DND-41 (cell line): ENCODE data around the gene SLC48A1.

Experiments
- ATAC-seq: fragments of 200-7000 bp; cut with Tn5 transposase; 3 replicates; pipeline ENCODE4 v1.9.1; 2021; ENCODE audit warnings: low read depth; ENCODE audit not compliant: insufficient read depth
- DNase-seq: peaks from one replicate; pipeline ENCODE4 v3.0.0-alpha.2; 2020
- H2AFZ ChIP-seq: 2 replicates; pipeline ENCODE4 v1.6.0; 2012; ENCODE audit warnings: low read depth, low read length
- H3K27ac ChIP-seq: 2 replicates; pipeline ENCODE4 v1.5.1; 2012; ENCODE audit warnings: low read length, inconsistent platforms
- H3K27me3 ChIP-seq: fragments of 200-600 bp; sonication (generic); 2 replicates; pipeline ENCODE4 v1.6.0; 2012; ENCODE audit warnings: low read length, mild to moderate bottlenecking, inconsistent platforms; ENCODE audit not compliant: insufficient read depth, poor library complexity
- H3K36me3 ChIP-seq: 2 replicates; pipeline ENCODE4 v1.5.1; 2012; ENCODE audit warnings: low read length, inconsistent platforms; ENCODE audit not compliant: insufficient read depth
- H3K4me1 ChIP-seq: 2 replicates; pipeline ENCODE4 v1.5.1; 2012; ENCODE audit warnings: mild to moderate bottlenecking, low read length; ENCODE audit not compliant: insufficient read depth
- H3K4me2 ChIP-seq: 2 replicates; pipeline ENCODE4 v1.6.0; 2012; ENCODE audit warnings: mild to moderate bottlenecking, moderate library complexity, low read length, inconsistent platforms; ENCODE audit not compliant: insufficient read depth
- H3K4me3 ChIP-seq, 2 experiments: fragments of 200-600 bp in 1 of 2; shearing (Covaris generic) in 1 of 2; 2 replicates each; pipeline ENCODE4 v1.5.1; 2012 to 2016; ENCODE audit warnings: inconsistent platforms in 2 of 2, low read length in 2 of 2, mild to moderate bottlenecking in 2 of 2, low read depth in 1 of 2, moderate library complexity in 1 of 2
- H3K79me2 ChIP-seq: 2 replicates; pipeline ENCODE4 v1.6.0; 2012; ENCODE audit warnings: low read length, inconsistent platforms; ENCODE audit not compliant: insufficient read depth
- H3K9ac ChIP-seq: 2 replicates; pipeline ENCODE4 v1.6.0; 2012; ENCODE audit warnings: low read depth, mild to moderate bottlenecking, inconsistent platforms, low read length, moderate library complexity
- H3K9me3 ChIP-seq: 2 replicates; pipeline ENCODE4 v1.5.1; 2012; ENCODE audit warnings: low read length, moderate library complexity, mild to moderate bottlenecking, inconsistent platforms; ENCODE audit not compliant: insufficient read depth, severe bottlenecking
- H4K20me1 ChIP-seq: 2 replicates; pipeline ENCODE4 v1.6.0; 2012; ENCODE audit warnings: low read length; ENCODE audit not compliant: insufficient read depth
- CTCF ChIP-seq: IDR thresholded peaks from 2 replicates; pipeline ENCODE4 v1.5.1; 2012; ENCODE audit warnings: borderline replicate concordance, low read length, moderate library complexity, mild to moderate bottlenecking; ENCODE audit not compliant: poor library complexity, severe bottlenecking; ENCODE audit errors: extremely low read depth
- EZH2 ChIP-seq: IDR thresholded peaks from 3 replicates; pipeline ENCODE4 v1.6.1; 2012; ENCODE audit warnings: borderline replicate concordance, low read depth, mild to moderate bottlenecking, moderate library complexity, low read length, inconsistent platforms; ENCODE audit not compliant: severe bottlenecking

SLC48A1 gene

GRCh38 chr12:47783821-47784819 is 11.1 kb downstream of the SLC48A1 start:
- Histone ChIP-seq H3K4me2 (no peak overlapping the region), H4K20me1 (no peaks in the 10 kb centered on the region; the same call in 1 of the 2 replicates), H3K27ac (no peak overlapping the region), H3K36me3 (peaks cover 24% of the 10 kb centered on the region), H3K9ac (no peak overlapping the region), H3K9me3 (no peaks in the 10 kb centered on the region), H2AFZ (no peak overlapping the region), H3K4me3 (no peak overlapping the region), H3K79me2 (no peaks in the 10 kb centered on the region), H3K4me1 (no peaks in the 10 kb centered on the region), H3K27me3 (no peaks in the 10 kb centered on the region)
- DNase-seq (no peak), ATAC-seq (no peak)
- TF ChIP-seq CTCF (no peak), EZH2 (no peak)

GRCh38 chr12:47785036-47785886 is 12.2 kb downstream of the SLC48A1 start:
- DNase-seq: no peak
- Histone ChIP-seq H2AFZ (no peak overlapping the region), H3K9me3 (no peaks in the 10 kb centered on the region), H4K20me1 (no peaks in the 10 kb centered on the region; the same call in 1 of the 2 replicates), H3K79me2 (no peaks in the 10 kb centered on the region), H3K27me3 (no peaks in the 10 kb centered on the region), H3K4me1 (no peaks in the 10 kb centered on the region), H3K36me3 (peaks cover 24% of the 10 kb centered on the region), H3K4me3 (no peak overlapping the region), H3K9ac (no peak overlapping the region), H3K4me2 (no peak overlapping the region), H3K27ac (no peak overlapping the region)
- no peak for ATAC-seq
- TF ChIP-seq CTCF: no peak

GRCh38 chr12:47785887-47786661 is 13.0 kb downstream of the SLC48A1 start:
- TF ChIP-seq CTCF (no peak), EZH2 (no peak)
- no peaks in the 10 kb centered on the region for H3K9me3 ChIP-seq
- DNase-seq: no peak
- H3K4me2 ChIP-seq: no peak overlapping the region
- no peaks in the 10 kb centered on the region for H3K4me1 ChIP-seq
- H3K79me2 ChIP-seq: no peaks in the 10 kb centered on the region
- H2AFZ ChIP-seq: no peak overlapping the region
- H3K9ac ChIP-seq: no peak overlapping the region
- peaks cover 24% of the 10 kb centered on the region for H3K36me3 ChIP-seq
- no peak for ATAC-seq
- H3K4me3 ChIP-seq: no peak overlapping the region
- no peak overlapping the region for H3K27ac ChIP-seq
- no peaks in the 10 kb centered on the region for H3K27me3 ChIP-seq
- H4K20me1 ChIP-seq: no peaks in the 10 kb centered on the region; the same call in 1 of the 2 replicates
